Right atrium auricular region (tissue), 2 donors: Measurements from ENCODE around the gene DLG5. TPM values are rescaled to one million over a fixed set of nuclear protein-coding genes. Genes with fewer than 3 reads are reported as not detected.

ENCODE experiments used
- DNase-seq: peaks from one replicate; pipeline ENCODE4 v3.0.0-alpha.2; 2019; ENCODE audit warnings: low spot score
- H3K27ac ChIP-seq, 2 donors: fragments of 200-600 bp; sonication (generic); 1 replicate in 1 of 2; 2 replicates in 1 of 2; pipeline ENCODE4 v1.5.1; 2016 to 2019
- H3K27me3 ChIP-seq, 2 donors: fragments of 200-600 bp; sonication (generic); one replicate each; pipeline versions ENCODE4 v1.5.1 to v1.6.0; 2017 to 2019
- H3K36me3 ChIP-seq: fragments of 200-600 bp; sonication (generic); one replicate; pipeline ENCODE4 v1.5.1; 2016
- H3K4me1 ChIP-seq, 2 donors: fragments of 200-600 bp; sonication (generic); one replicate each; pipeline versions ENCODE4 v1.5.1 to v1.6.0; 2017 to 2019
- H3K4me3 ChIP-seq, 2 donors: fragments of 200-600 bp; sonication (generic); 1 replicate in 1 of 2; 2 replicates in 1 of 2; pipeline ENCODE4 v1.5.1; 2017 to 2019; ENCODE audit warnings: mild to moderate bottlenecking in 1 of 2, moderate library complexity in 1 of 2
- H3K9me3 ChIP-seq, 2 donors: fragments of 200-600 bp; sonication (generic); one replicate each; pipeline ENCODE4 v1.5.1; 2019
- total RNA-seq, 2 donors: library from RNA; depleted of rRNA; stranded (reverse); fragments of >200 nt; gene quantifications; one replicate each; pipeline ENCODE4 v1.1.0, GENCODE V29; 2016
- TF ChIP-seq, protein P1 (sequence below), 2 donors: fragments of 200-600 bp; sonication (generic); IDR thresholded peaks; one replicate each; pipeline ENCODE4 v1.5.1; 2019; ENCODE audit warnings: antibody characterized with exemption in 2 of 2

The DLG5 gene
- total RNA-seq, 2 donors from 2014 or later: 10.5 to 20.4 TPM

DNA sequence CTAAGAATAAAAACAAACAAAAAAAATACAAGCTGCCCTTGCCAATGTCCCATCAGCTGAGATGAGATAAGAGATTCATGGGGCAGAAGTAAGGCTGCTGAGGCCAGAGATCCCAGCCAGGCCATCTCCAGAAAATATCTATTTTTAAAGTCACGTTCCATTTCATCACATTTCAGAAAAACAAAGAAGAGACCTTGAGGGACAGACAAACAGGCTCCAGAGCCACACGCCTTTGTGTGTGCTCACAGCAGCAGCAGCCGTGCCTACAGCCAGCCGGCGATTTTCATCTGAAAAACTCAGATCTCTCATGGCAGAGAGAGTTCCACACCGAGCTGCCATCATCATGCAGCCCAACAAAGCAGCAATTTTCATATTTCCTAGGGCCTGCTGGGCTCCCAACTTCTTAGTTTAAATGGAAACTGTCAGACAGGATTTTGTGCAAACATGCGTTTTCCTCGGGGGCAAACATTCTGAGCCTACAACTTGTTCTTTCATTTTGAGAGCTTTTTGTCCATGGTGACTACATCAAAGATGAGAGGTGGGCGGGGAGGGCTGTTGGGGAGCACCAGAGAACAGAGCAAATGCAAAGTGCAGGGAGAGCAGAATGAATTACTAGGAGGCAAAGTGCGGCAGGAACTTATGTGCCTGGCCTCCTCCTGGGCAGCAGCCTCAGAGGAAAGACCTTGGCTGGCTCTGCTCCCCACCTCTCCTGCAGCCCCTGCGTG is 38.8 kb downstream of the DLG5 start:
- H3K9me3 ChIP-seq: no peaks in the 10 kb centered on the region
- no peaks in the 10 kb centered on the region for H3K36me3 ChIP-seq
- no peak overlapping the region for H3K4me3 ChIP-seq
- TF ChIP-seq, protein P1, sequence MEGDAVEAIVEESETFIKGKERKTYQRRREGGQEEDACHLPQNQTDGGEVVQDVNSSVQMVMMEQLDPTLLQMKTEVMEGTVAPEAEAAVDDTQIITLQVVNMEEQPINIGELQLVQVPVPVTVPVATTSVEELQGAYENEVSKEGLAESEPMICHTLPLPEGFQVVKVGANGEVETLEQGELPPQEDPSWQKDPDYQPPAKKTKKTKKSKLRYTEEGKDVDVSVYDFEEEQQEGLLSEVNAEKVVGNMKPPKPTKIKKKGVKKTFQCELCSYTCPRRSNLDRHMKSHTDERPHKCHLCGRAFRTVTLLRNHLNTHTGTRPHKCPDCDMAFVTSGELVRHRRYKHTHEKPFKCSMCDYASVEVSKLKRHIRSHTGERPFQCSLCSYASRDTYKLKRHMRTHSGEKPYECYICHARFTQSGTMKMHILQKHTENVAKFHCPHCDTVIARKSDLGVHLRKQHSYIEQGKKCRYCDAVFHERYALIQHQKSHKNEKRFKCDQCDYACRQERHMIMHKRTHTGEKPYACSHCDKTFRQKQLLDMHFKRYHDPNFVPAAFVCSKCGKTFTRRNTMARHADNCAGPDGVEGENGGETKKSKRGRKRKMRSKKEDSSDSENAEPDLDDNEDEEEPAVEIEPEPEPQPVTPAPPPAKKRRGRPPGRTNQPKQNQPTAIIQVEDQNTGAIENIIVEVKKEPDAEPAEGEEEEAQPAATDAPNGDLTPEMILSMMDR (IDR thresholded peaks at IDR 0.05): no peak
- DNase-seq: no peak
- H3K4me1 ChIP-seq: peaks cover 0 to 42% of the 10 kb centered on the region in 2 donors
- H3K27me3 ChIP-seq: no peaks in the 10 kb centered on the region
- peak overlapping the region; percentile 57 to 63 for H3K27ac ChIP-seq

DNA sequence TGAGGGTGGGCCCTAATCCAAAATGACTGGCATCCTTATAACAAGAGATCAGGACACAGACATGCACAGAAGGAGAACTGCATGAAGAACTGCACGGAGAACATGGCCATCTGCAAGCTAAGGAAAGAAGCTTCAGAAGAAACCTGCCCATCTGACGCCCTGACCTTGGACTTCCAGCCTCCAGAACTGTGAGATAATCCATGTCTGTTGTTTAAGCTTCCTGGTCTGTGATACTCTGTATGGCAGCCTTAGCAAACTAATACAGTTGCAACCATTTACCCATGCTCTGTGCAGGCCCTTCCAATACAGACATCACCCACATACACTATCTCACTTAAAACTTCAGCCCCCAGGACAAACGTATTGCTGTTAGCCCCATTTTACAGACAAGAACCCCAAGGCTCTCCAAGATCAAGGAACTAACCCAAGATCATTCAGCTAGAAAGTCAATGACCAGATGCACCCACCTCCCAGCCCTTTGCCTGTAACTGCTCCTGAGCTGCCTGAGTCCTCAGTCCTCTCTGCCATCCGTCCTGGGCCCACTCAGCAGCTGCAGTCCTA is 39.7 kb downstream of the DLG5 start:
- H3K4me3 ChIP-seq: no peak overlapping the region
- H3K9me3 ChIP-seq: no peaks in the 10 kb centered on the region
- H3K4me1 ChIP-seq: peaks cover 0 to 36% of the 10 kb centered on the region in 2 donors
- DNase-seq: no peak
- TF ChIP-seq, protein P1 (IDR thresholded peaks at IDR 0.05): no peak
- peak overlapping the region; percentile 57 to 63 for H3K27ac ChIP-seq
- no peaks in the 10 kb centered on the region for H3K27me3 ChIP-seq
- H3K36me3 ChIP-seq: no peaks in the 10 kb centered on the region

DNA sequence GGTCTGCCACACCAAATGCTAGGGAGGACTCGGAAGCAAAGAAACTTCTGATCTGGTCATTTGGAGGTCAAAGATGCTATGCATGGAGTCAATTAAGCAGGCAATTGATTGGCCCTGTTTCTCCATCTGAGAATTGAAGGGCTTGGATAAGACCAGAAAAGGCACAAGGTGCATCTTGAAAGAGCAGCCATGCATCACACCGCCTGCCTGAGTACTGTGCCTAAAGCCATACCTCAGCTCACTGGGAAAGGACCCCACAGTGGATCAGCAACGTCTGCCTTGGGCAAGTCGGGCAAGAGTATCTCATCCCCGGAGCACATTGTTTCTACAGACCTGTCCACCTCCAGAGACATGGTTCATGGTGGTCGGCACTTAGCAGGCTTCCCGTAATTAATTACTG is 42.4 kb downstream of the DLG5 start:
- peaks cover 0 to 46% of the 10 kb centered on the region in 2 donors for H3K4me1 ChIP-seq

DNA sequence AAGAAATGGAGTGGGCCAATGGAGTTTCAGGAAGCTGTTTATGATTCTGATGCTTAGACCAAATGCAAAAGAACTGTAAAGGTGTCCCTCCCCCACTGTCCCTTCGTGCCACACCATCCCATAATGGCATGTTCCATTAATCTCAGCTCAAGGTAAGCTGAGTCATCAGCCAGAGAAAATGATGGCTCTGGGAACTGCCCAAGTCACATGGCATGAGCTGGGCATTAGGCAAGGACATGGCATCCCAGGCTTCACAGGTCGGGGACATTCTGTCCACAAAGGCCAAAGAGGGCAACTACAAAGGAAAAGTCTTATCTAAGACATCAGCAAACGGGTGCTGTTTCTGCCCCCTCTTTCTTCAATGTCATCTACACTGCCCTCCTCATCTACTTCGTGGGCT is 44.9 kb downstream of the DLG5 start:
- Histone ChIP-seq H3K4me1 (peaks cover 0 to 39% of the 10 kb centered on the region in 2 donors), H3K27ac (no peak overlapping the region), H3K27me3 (no peaks in the 10 kb centered on the region), H3K9me3 (no peaks in the 10 kb centered on the region), H3K36me3 (no peaks in the 10 kb centered on the region), H3K4me3 (no peak overlapping the region)
- no peak for DNase-seq
- TF ChIP-seq, protein P1 (IDR thresholded peaks at IDR 0.05): no peak

More for the DNA sequence above, 42.4 kb downstream of the DLG5 start:
- H3K4me3 ChIP-seq: no peak overlapping the region
- no peaks in the 10 kb centered on the region for H3K36me3 ChIP-seq
- H3K27me3 ChIP-seq: no peaks in the 10 kb centered on the region
- H3K9me3 ChIP-seq: no peaks in the 10 kb centered on the region
- no peak overlapping the region for H3K27ac ChIP-seq
- no peak for DNase-seq
- TF ChIP-seq, protein P1 (IDR thresholded peaks at IDR 0.05): no peak

DNA sequence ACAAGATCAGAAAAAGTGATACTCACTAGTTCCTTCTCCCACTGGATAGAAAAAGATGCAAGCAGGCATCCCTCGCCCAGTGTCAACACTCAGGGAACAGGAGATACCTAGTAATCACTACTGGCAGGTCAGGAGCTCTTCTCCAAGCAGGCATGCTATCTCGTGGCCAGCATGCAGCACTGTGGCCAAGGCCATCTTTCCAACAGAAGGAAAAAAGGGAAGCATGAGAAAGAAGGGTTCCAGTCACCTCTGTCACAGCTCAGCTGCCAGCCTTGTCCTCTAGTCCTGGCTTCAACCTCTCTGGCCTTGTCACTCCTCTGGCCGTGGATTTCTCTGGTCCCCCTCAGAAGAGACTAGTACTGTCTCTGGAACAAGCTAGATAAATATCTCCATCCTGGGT is 45.3 kb downstream of the DLG5 start:
- H3K4me1 ChIP-seq: peaks cover 0 to 35% of the 10 kb centered on the region in 2 donors
- no peaks in the 10 kb centered on the region for H3K9me3 ChIP-seq
- H3K4me3 ChIP-seq: no peak overlapping the region
- H3K27ac ChIP-seq: no peak overlapping the region
- DNase-seq: no peak
- TF ChIP-seq, protein P1 (IDR thresholded peaks at IDR 0.05): no peak
- H3K27me3 ChIP-seq: no peaks in the 10 kb centered on the region
- no peaks in the 10 kb centered on the region for H3K36me3 ChIP-seq
